HG02870 (cell line): Measurements from ENCODE around the gene PPARGC1A.

Source experiments
- ATAC-seq: cut with Tn5 transposase; IDR thresholded peaks from one replicate; pipeline ENCODE4 v1.9.1; 2021; ENCODE audit warnings: mild to moderate bottlenecking, moderate library complexity; ENCODE audit not compliant: unreplicated experiment

The PPARGC1A gene

DNA sequence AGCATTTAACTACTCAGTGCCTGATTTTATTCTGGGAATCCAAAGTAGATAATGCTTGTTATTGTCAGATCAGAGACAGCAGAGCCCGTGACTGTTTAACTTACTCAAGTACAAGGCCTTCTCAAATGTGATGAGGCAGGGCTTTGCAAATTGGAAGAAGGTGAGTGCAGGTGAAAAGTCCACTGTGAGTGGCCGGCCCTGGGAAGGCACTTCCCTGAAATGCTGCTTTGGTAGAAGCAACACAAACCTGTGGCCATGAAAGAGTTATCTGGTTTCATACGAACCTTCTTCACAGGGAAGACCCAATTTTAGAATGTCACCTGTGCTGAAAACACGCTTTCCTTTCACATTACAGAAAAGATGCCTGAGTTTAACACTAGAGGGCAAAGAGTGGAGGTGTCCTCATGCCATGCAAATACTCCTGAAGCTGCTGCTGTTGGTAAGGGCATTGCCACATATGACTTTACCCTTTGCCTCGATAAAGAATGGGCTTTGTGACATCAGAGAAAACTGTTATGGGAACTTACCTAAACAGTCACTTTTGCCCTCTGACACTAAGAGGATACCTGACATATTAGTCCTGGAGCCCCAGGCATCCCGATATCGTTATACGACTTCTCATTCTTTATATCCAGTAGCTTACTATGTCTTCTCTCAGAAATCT is 8.0 kb downstream of the PPARGC1A start:
- no peak for ATAC-seq

- no peak for ATAC-seq
These were observed 8.8 kb downstream of the PPARGC1A start for GRCh38 chr4:23881052-23881501.

- no peak for ATAC-seq
These were observed 10.7 kb downstream of the PPARGC1A start for GRCh38 chr4:23878912-23879732.

DNA sequence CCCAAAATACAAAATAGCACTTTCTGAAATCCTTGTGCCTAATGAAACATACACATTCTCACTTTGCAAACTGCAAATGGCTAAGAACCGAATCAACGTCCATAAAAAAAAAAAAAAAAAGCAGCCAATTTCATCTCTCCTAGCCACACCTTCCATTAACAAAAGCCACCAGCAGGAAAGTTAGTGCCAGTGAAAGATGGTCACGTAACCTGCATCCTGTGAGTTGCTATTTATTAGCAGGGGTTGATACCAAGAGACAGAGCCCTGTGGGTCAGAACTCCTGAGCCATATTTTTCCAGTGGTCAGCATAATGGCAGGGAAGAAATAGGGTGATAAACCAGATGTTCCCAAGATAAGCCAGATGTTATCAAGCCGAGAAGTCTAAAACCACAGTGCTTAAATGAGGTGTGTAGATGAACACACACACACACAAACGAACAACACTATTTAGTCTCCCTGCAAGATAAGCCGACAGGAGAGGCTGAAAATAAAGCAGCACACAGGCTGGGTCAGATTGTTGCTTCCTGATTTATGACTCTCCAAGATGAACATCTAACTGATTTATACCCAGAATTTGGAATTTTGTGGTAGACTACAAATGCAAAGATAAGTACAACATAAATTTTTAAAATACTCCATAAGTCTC is 11.5 kb downstream of the PPARGC1A start:
- no peak for ATAC-seq

DNA sequence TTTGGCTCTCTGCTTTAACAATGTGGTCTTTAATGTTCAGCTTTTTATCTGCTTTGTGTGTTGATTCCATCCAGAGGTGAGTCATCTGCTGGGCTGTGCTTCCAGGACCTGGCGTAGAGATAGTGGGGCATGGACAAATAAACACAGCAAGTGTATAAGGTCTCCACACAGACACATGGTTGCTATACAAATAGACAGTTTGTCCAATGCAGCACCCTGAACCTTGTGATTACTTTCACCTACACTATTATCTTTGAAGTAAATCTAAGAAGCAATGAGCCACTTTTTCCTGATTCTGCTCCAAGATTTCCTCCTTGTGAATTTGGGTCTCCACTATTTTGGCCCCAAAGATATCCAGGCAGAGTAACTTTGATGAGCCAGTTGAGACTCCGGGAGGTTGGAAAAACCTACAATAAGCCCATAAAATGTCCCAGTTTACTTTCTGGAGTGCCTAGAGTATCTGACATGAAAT is 12.1 kb downstream of the PPARGC1A start:
- no peak for ATAC-seq

DNA sequence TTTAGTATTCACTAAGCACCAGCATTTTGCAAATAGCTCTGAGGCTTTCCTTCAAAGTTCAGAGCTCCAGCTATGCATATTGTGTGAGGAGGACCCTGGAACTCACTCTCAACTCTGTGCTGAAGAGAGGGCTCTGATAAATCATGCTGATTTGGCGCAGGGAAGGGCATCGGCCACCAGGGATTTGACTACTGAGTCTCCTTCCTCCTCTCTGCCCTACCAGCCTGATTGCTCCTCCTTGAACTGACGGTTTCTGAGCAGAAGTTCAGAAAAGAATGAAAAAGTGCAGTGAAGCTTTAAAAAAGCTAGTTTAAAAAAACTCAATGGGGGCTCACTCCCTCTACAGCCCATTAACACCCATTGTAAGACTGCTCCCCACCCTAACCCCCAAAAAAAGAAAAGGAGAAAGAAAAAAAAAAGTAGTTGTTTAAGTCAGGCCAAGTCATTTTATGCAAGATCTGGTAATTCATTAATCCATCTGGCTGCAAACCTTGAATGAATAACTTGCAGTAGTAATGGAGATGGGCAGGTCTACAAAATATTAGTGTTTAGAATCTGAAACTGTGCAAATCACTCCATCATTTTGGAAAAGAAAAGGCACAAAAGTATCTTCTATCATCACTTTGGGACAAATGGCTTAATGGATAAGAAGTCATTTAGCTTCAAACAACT is 13.3 kb downstream of the PPARGC1A start:
- no peak for ATAC-seq

GRCh38 chr4:23875317-23875716 is 14.5 kb downstream of the PPARGC1A start:
- no peak for ATAC-seq

GRCh38 chr4:23874536-23874901 is 15.3 kb downstream of the PPARGC1A start:
- ATAC-seq = no peak

GRCh38 chr4:23873717-23874535 is 15.9 kb downstream of the PPARGC1A start:
- no peak for ATAC-seq

DNA sequence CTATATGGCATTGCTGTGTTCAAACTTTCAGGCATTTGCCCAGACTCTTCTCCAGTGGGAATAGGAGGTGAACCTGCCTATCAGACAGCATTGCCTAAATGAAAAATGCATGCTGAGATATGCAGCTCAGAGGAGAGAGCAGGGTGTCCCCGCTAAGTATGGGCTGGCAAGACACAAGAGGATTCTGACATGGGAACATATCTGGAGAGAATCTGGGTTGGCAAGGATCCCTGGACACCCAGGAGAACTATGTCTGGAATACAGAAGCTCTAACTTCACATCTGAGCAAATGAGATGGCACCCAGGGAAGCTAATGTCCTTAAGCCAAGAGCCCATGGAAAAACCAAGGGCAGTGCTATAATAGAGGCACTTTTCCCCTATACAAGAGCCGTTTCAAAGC is 18.4 kb downstream of the PPARGC1A start:
- no peak for ATAC-seq

- ATAC-seq = no peak
These were observed 23.3 kb downstream of the PPARGC1A start for GRCh38 chr4:23866450-23867075.

GRCh38 chr4:23861897-23862296 is 27.9 kb downstream of the PPARGC1A start:
- no peak for ATAC-seq

- ATAC-seq = no peak
These were observed 28.9 kb downstream of the PPARGC1A start for GRCh38 chr4:23860919-23861318.

DNA sequence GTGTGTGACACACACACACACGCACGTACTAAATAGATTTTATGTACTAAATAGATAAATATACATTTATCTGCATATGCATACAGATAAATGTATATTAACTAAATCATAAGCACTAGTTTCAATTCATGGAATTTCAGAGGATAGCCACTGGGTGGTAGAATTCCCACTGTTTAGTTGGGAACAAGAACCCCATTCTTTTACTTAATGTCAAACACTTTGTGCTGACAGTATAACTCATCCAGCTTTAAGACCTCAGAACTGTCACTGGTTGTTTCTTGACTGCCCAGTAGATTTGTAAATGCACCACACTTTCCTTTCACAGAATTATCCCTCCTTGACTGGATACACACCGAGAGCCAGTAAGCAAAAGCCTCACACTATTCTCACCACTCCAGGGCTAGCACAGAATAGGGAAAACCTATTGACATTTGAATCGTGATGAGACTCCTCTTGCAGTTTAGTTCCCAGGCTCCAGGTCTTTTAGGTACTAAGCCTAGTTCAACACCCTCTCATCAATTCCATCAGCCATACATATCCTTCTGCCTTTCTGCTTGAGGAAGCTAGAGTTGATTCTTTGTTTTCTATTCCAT is 32.4 kb downstream of the PPARGC1A start:
- ATAC-seq = no peak

DNA sequence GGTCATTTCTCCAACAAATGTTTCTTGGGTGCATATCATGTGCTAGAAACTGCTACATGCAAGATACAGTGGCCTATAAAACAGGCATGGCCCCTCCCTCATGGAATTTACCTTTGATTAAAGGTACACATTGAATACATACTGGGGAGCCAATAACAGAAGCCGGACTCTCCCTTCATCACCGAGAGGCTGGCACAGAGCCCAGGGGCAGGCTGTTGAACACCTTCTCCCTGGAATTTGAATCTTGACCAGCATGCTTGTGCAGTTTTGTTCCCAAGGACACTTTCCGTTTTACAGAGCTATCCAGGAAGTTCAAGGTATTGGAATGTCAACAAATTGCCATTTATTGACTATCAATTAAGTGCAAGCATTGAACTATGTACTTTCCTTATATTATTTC is 33.2 kb downstream of the PPARGC1A start:
- no peak for ATAC-seq

DNA sequence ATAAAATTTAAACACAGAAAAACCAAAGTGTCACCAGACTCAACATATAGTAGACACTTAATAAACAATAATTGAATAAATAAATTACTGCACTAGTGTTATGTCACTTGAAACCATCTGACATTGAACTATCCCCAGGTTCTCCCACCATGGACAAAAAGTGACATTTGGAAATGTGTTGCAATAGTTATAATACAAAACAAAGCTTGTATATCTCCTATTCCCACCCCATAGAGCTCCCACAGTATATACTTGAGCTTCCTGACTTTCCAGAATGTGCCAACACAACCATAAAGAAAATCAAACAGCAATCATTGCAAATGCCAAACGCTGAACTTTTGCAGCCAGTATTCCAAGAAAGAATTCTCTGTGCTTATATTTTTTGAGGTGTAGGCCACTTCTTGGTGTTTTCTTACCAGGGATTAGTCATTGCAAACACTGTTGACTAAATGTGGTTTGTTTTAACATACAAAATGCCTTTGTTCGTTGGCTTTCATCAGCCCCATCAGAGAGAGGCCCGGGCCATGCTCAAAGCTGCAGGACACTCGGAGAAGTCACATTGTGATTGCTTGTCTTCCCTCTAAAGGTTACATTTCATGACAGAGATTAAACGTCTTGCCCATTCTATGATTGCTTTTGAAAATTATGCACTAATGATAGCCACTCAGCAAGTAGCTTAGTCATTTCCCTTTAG is 33.8 kb downstream of the PPARGC1A start:
- ATAC-seq = no peak

- no peak for ATAC-seq
These were observed 35.7 kb downstream of the PPARGC1A start for GRCh38 chr4:23853986-23854660.

DNA sequence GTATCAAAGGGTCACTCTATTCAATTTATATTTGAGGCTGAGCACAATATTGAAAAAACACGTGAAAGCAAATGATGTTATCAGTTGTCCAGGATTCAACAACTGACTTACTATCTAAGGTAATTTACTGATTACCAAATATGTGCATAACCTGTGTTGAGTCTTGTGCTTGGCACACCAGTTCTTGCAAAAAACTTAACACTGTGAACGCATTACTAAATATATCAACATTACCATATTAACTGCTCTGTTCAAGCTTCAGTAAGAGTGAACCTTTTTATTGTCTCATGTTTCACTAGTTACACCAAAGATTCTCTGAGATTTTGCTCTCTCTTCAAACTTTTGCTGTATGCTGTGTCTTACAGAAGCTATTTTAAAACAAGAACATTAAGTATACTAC is 38.4 kb downstream of the PPARGC1A start:
- no peak for ATAC-seq
